SU-DHL-6 (cell line): ENCODE measurements around the gene PDE4D.

Experiments used
- CTCF ChIP-seq: fragments of 200-600 bp; sonication (generic); IDR thresholded peaks from one replicate; pipeline ENCODE4 v1.5.1; 2017; ENCODE audit warnings: antibody characterized with exemption, mild to moderate bottlenecking, low read length, moderate library complexity; ENCODE audit not compliant: insufficient read depth, poor library complexity, severe bottlenecking
- EZH2phosphoT487 ChIP-seq: fragments of 200-600 bp; sonication (generic), shearing (Covaris generic); conservative IDR thresholded peaks from 2 replicates; pipeline ENCODE4 v1.6.1; 2018; ENCODE audit warnings: mild to moderate bottlenecking, antibody characterized with exemption, low read length, moderate library complexity, mixed read lengths

DNA sequence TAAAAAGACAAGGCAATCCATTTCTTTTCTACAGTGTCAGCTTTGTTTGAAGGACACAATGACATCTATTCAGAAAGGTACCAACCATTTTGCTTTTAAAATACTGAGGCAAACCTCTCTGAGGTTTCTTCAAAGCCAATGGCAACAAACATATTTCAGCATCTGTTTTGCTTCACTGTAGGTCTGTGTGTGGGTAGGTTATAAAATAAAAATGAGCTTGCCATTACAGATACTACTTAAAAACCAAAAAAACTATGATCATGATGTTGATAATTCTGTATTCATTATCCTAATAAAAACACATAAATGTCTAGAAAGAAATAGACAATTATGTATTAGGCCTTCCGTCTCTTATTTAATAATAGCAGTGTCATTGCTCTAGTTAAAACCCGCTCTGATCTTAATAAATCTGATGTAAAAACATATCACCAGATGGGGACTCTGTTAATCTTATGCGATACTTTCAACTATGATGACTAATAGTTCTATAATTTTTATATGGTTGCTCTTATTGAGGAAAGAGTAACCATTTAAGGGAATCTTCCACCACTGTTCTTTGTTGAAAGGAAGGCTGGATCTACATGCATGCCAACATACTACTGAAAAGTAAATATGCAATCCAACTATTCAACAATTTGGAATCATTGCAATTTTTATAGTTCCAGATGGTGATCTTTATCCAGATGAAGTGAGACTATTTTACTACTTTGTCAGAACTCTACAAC is 647.2 kb downstream of the PDE4D start:
- no peak for TF ChIP-seq CTCF
- no peak for TF ChIP-seq EZH2phosphoT487
